CD14-positive monocyte (primary cell): ENCODE results near the gene OR10D3. TPM values are rescaled to one million over a fixed set of nuclear protein-coding genes. Genes with fewer than 3 reads are reported as not detected.

ENCODE experiments used
- DNase-seq, 3 donors: peaks; one replicate each; pipeline ENCODE4 v3.0.0-alpha.2; 2011 to 2022
- H2AFZ ChIP-seq: 2 replicates; pipeline ENCODE4 v1.6.0; 2012; ENCODE audit warnings: mild to moderate bottlenecking, low read depth, low read length, inconsistent platforms; ENCODE audit not compliant: insufficient read depth, poor library complexity, severe bottlenecking
- H3K27ac ChIP-seq, 2 donors: 1 replicate in 1 of 2; 2 replicates in 1 of 2; pipeline ENCODE4 v1.5.1; 2012 to 2013; ENCODE audit warnings: low read length in 2 of 2, control low read depth in 1 of 2, inconsistent platforms in 1 of 2, low read depth in 1 of 2, mild to moderate bottlenecking in 1 of 2
- H3K27me3 ChIP-seq, 2 donors: one replicate each; pipeline versions ENCODE4 v1.6.0 to v1.6.1; 2011 to 2013; ENCODE audit warnings: low read length in 2 of 2; ENCODE audit not compliant: control insufficient read depth in 2 of 2, insufficient read depth in 2 of 2
- H3K36me3 ChIP-seq, 2 donors: replicated peaks in 1 of 2; 1 replicate in 1 of 2; 2 replicates in 1 of 2; pipeline versions ENCODE4 v1.5.1 to v1.6.1; 2012 to 2013; ENCODE audit warnings: low read length in 2 of 2, control low read depth in 1 of 2, inconsistent platforms in 1 of 2, mild to moderate bottlenecking in 1 of 2; ENCODE audit not compliant: insufficient read depth in 2 of 2, control insufficient read depth in 1 of 2
- H3K4me1 ChIP-seq, 2 donors: 1 replicate in 1 of 2; 2 replicates in 1 of 2; pipeline versions ENCODE4 v1.5.1 to v1.6.1; 2012 to 2013; ENCODE audit warnings: low read length in 2 of 2, control low read depth in 1 of 2, inconsistent platforms in 1 of 2, mild to moderate bottlenecking in 1 of 2, moderate library complexity in 1 of 2; ENCODE audit not compliant: insufficient read depth in 2 of 2, control insufficient read depth in 1 of 2
- H3K4me2 ChIP-seq: replicated peaks from 2 replicates; pipeline ENCODE3; 2012; ENCODE audit warnings: low read length, moderate library complexity, mild to moderate bottlenecking; ENCODE audit not compliant: poor library complexity, severe bottlenecking; ENCODE audit errors: extremely low read depth
- H3K4me3 ChIP-seq, 3 experiments: fragments of 200-600 bp in 1 of 3; sonication (generic) in 1 of 3; replicated peaks in 1 of 3; 1 replicate in 2 of 3; 2 replicates in 1 of 3; pipeline ENCODE4 v1.5.1; 2011 to 2013; ENCODE audit warnings: low read length in 3 of 3, mild to moderate bottlenecking in 3 of 3, control low read depth in 2 of 3, low read depth in 2 of 3, inconsistent platforms in 1 of 3, moderate library complexity in 1 of 3
- H3K79me2 ChIP-seq: 2 replicates; pipeline ENCODE4 v1.6.0; 2012; ENCODE audit warnings: mild to moderate bottlenecking, control low read depth, inconsistent platforms, low read length, moderate library complexity; ENCODE audit not compliant: insufficient read depth
- H3K9ac ChIP-seq: 2 replicates; pipeline ENCODE4 v1.6.0; 2017; ENCODE audit warnings: low read length, mild to moderate bottlenecking; ENCODE audit not compliant: insufficient read depth, poor library complexity, severe bottlenecking
- H3K9me3 ChIP-seq, 2 donors: replicated peaks in 1 of 2; 1 replicate in 1 of 2; 2 replicates in 1 of 2; pipeline versions ENCODE4 v1.5.1 to v1.6.1; 2012 to 2013; ENCODE audit warnings: low read length in 2 of 2, control low read depth in 1 of 2; ENCODE audit not compliant: control insufficient read depth in 1 of 2, insufficient read depth in 1 of 2
- H4K20me1 ChIP-seq: 2 replicates; pipeline ENCODE4 v1.6.0; 2012; ENCODE audit warnings: mild to moderate bottlenecking, low read length, control low read depth, moderate library complexity; ENCODE audit not compliant: insufficient read depth
- H3K27ac Mint-ChIP-seq, 7 donors: one replicate each; pipeline ENCODE4 v1.8.0; 2020; ENCODE audit warnings: mild to moderate bottlenecking in 7 of 7, mixed read lengths in 7 of 7, moderate library complexity in 6 of 7, inconsistent platforms in 2 of 7
- H3K27me3 Mint-ChIP-seq, 3 donors: one replicate each; pipeline ENCODE4 v1.8.0; 2021 to 2022; ENCODE audit warnings: low read depth in 3 of 3, mild to moderate bottlenecking in 3 of 3, mixed read lengths in 3 of 3, moderate library complexity in 3 of 3, inconsistent platforms in 1 of 3
- H3K36me3 Mint-ChIP-seq, 2 donors: one replicate each; pipeline ENCODE4 v1.8.0; 2020; ENCODE audit warnings: mixed read lengths in 2 of 2, inconsistent platforms in 1 of 2, mild to moderate bottlenecking in 1 of 2
- H3K4me1 Mint-ChIP-seq: one replicate; pipeline ENCODE4 v1.8.0; 2020; ENCODE audit warnings: mild to moderate bottlenecking, mixed read lengths
- H3K4me3 Mint-ChIP-seq, 2 donors: one replicate each; pipeline ENCODE4 v1.8.0; 2020; ENCODE audit warnings: mild to moderate bottlenecking in 2 of 2, mixed read lengths in 2 of 2, moderate library complexity in 1 of 2
- H3K9me3 Mint-ChIP-seq, 7 donors: one replicate each; pipeline ENCODE4 v1.8.0; 2020 to 2022; ENCODE audit warnings: mixed read lengths in 7 of 7, mild to moderate bottlenecking in 6 of 7, moderate library complexity in 6 of 7, inconsistent platforms in 2 of 7
- WGBS: methylation state at CpG from one replicate; pipeline ENCODE4 v1.1.5; 2013; ENCODE audit warnings: missing lambda C conversion rate; ENCODE audit not compliant: insufficient coverage; 5-methylcytosine and 5-hydroxymethylcytosine counted together
- intact Hi-C, 2 donors: fragments of 100-400 bp; cut with micrococcal nuclease; formaldehyde crosslinking; loops; one replicate each; pipeline versions ENCODE4 v1.15.0 to v1.15.1; 2023
- polyA plus RNA-seq, 3 donors: library from polyadenylated mRNA; depleted of rRNA in 1 of 3; unstranded in 2 of 3; stranded (reverse) in 1 of 3; fragments of 300-500 nt in 2 of 3; fragments of >200 nt in 1 of 3; fragmentation: Illumina TruSeq in 2 of 3; gene quantifications; 1 replicate in 2 of 3; 2 replicates in 1 of 3; pipeline ENCODE4 v1.2.3, GENCODE V29; 2012 to 2021
- TF ChIP-seq, protein P1 (sequence below): fragments of 200-600 bp; IDR thresholded peaks from one replicate; pipeline ENCODE4 v1.8.0; 2022; ENCODE audit warnings: antibody characterized with exemption, mild to moderate bottlenecking

OR10D3 gene
- polyA plus RNA-seq, 3 donors, result not detected

DNA sequence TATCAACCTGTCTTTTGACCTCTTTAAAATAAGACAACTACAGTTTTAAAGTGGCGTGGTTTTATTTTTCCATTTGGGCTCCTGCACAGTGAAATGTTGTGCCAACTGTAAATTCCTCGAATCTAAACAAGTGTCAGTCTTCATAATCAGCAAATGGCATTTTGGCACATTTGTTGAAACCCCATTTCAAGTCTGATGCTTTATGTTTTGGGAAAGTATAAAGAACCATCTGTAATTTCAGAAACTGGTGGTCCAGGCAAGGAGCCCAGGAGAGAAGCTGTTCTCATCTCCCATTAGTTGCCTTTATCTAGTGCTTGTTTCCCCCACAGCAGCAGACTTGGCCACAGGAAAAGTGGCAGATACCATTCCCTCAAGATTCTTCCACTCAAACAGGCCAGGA lies 35.2 kb upstream of the OR10D3 start:
- Histone ChIP-seq H3K4me3 (no peak overlapping the region), H4K20me1 (no peaks in the 10 kb centered on the region), H3K79me2 (no peaks in the 10 kb centered on the region), H2AFZ (no peak overlapping the region), H3K9ac (no peak overlapping the region), H3K27me3 (no peaks in the 10 kb centered on the region), H3K36me3 (no peaks in the 10 kb centered on the region), H3K4me2 (no peak overlapping the region), H3K27ac (no peak overlapping the region), H3K4me1 (no peaks in the 10 kb centered on the region), H3K9me3 (peaks cover 3 to 12% of the 10 kb centered on the region in 2 donors)
- no peaks in the 10 kb centered on the region for H3K27me3 Mint-ChIP-seq
- WGBS, result no CpG with 5 or more reads among the region's 2 CpGs
- H3K9me3 Mint-ChIP-seq, result peaks cover 3 to 16% (median 12%) of the 10 kb centered on the region in 7 donors
- no peak overlapping the region for H3K27ac Mint-ChIP-seq
- no peaks in the 10 kb centered on the region for H3K36me3 Mint-ChIP-seq
- H3K4me3 Mint-ChIP-seq, result no peak overlapping the region
- TF ChIP-seq, protein P1, sequence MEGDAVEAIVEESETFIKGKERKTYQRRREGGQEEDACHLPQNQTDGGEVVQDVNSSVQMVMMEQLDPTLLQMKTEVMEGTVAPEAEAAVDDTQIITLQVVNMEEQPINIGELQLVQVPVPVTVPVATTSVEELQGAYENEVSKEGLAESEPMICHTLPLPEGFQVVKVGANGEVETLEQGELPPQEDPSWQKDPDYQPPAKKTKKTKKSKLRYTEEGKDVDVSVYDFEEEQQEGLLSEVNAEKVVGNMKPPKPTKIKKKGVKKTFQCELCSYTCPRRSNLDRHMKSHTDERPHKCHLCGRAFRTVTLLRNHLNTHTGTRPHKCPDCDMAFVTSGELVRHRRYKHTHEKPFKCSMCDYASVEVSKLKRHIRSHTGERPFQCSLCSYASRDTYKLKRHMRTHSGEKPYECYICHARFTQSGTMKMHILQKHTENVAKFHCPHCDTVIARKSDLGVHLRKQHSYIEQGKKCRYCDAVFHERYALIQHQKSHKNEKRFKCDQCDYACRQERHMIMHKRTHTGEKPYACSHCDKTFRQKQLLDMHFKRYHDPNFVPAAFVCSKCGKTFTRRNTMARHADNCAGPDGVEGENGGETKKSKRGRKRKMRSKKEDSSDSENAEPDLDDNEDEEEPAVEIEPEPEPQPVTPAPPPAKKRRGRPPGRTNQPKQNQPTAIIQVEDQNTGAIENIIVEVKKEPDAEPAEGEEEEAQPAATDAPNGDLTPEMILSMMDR, result no peak
- intact Hi-C loops, result no loop called here
- DNase-seq, result no peak
- peaks cover 2% of the 10 kb centered on the region for H3K4me1 Mint-ChIP-seq

DNA sequence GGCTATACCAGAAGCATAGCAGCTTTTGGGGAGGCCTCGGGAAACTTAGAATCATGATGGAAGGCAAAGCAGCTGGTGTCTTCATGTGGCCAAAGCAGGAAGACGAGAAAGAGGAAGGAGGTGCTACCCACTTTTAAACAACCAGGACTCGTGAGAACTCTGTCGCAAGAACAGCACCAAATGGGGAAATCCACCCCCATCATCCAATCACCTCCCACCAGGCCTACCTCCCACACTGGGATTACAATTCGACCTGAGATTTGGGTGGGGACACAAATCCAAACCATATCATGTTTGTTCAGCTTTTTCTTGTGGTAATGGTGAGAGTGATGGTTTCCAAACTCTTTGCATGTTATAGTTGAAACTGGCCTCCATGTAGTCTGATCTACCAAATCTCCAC lies 32.5 kb upstream of the OR10D3 start:
- Histone ChIP-seq H3K4me2 (no peak overlapping the region), H3K27ac (no peak overlapping the region), H3K27me3 (no peaks in the 10 kb centered on the region), H3K9me3 (peaks cover 3 to 12% of the 10 kb centered on the region in 2 donors), H2AFZ (no peak overlapping the region), H3K9ac (no peak overlapping the region), H3K79me2 (no peaks in the 10 kb centered on the region), H3K36me3 (no peaks in the 10 kb centered on the region), H4K20me1 (no peaks in the 10 kb centered on the region), H3K4me3 (no peak overlapping the region), H3K4me1 (no peaks in the 10 kb centered on the region)
- intact Hi-C loops, result no loop called here
- WGBS, result no CpG with 5 or more reads among the region's 5 CpGs
- Mint-ChIP-seq H3K27ac (no peak overlapping the region), H3K9me3 (peaks cover 3 to 16% (median 12%) of the 10 kb centered on the region in 7 donors), H3K36me3 (no peaks in the 10 kb centered on the region), H3K4me1 (peaks cover 2% of the 10 kb centered on the region), H3K4me3 (no peak overlapping the region), H3K27me3 (no peaks in the 10 kb centered on the region)
- TF ChIP-seq, protein P1, result no peak
- peak; percentile 12 to 60 (median 39) for DNase-seq
